CD4-positive, alpha-beta memory T cell (primary cell): ENCODE measurements around the gene EXOC3. TPM values are rescaled to one million over a fixed set of nuclear protein-coding genes. Genes with fewer than 3 reads are reported as not detected.
"Not testable (repeated sequence)": the region's sequence is repeated elsewhere in the genome, so short reads cannot be mapped to it uniquely, and the experiment has no call there.

ENCODE experiments used
- CTCF ChIA-PET: fragments of 350-600 bp; sonication (Branson Sonifier 250); formaldehyde crosslinking; loops from one replicate; lab custom pipeline; 2021; ENCODE audit warnings: inconsistent platforms; ENCODE audit not compliant: partially characterized antibody; lab: Charles Lee
- POLR2A ChIA-PET: fragments of 350-600 bp; sonication (Branson Sonifier 250); formaldehyde crosslinking; loops from one replicate; lab custom pipeline; 2021; ENCODE audit not compliant: partially characterized antibody; lab: Charles Lee
- DNase-seq, 5 donors: peaks; one replicate each; pipeline versions ENCODE4 v3.0.0 to v3.0.0-alpha.2; 2020 to 2022; ENCODE audit warnings: mixed read lengths in 1 of 5
- H3K27ac ChIP-seq: one replicate; pipeline ENCODE4 v1.7.0; 2013; ENCODE audit warnings: low read depth, low read length
- H3K27me3 ChIP-seq: 2 replicates; pipeline ENCODE4 v1.7.0; 2013; ENCODE audit warnings: mild to moderate bottlenecking, low read length, moderate library complexity; ENCODE audit not compliant: insufficient read depth
- H3K36me3 ChIP-seq: 2 replicates; pipeline ENCODE4 v1.7.0; 2013; ENCODE audit warnings: mild to moderate bottlenecking, low read length, moderate library complexity; ENCODE audit not compliant: insufficient read depth
- H3K4me1 ChIP-seq: 2 replicates; pipeline ENCODE4 v1.7.0; 2013; ENCODE audit warnings: mild to moderate bottlenecking, low read length, moderate library complexity; ENCODE audit not compliant: insufficient read depth
- H3K4me3 ChIP-seq, 2 donors: one replicate each; pipeline ENCODE4 v1.7.0; 2013; ENCODE audit warnings: low read length in 2 of 2, mild to moderate bottlenecking in 1 of 2
- H3K9me3 ChIP-seq, 2 donors: one replicate each; pipeline ENCODE4 v1.7.0; 2013; ENCODE audit warnings: low read length in 2 of 2, control low read depth in 1 of 2; ENCODE audit not compliant: control insufficient read depth in 1 of 2
- H3K27ac Mint-ChIP-seq, 7 donors: one replicate each; pipeline ENCODE4 v1.8.0; 2020 to 2021; ENCODE audit warnings: mixed read lengths in 7 of 7, mild to moderate bottlenecking in 6 of 7, inconsistent platforms in 3 of 7, moderate library complexity in 3 of 7
- H3K27me3 Mint-ChIP-seq, 2 donors: one replicate each; pipeline ENCODE4 v1.8.0; 2020 to 2021; ENCODE audit warnings: mixed read lengths in 2 of 2
- H3K36me3 Mint-ChIP-seq, 2 donors: one replicate each; pipeline ENCODE4 v1.8.0; 2020 to 2021; ENCODE audit warnings: mixed read lengths in 2 of 2, inconsistent platforms in 1 of 2, mild to moderate bottlenecking in 1 of 2
- H3K4me1 Mint-ChIP-seq, 4 donors: one replicate each; pipeline ENCODE4 v1.8.0; 2020 to 2021; ENCODE audit warnings: mixed read lengths in 4 of 4, mild to moderate bottlenecking in 1 of 4
- H3K4me3 Mint-ChIP-seq, 8 donors: one replicate each; pipeline ENCODE4 v1.8.0; 2020 to 2021; ENCODE audit warnings: mixed read lengths in 8 of 8, mild to moderate bottlenecking in 7 of 8, moderate library complexity in 6 of 8, inconsistent platforms in 3 of 8
- H3K9me3 Mint-ChIP-seq, 8 donors: one replicate each; pipeline ENCODE4 v1.8.0; 2020 to 2021; ENCODE audit warnings: mixed read lengths in 8 of 8, mild to moderate bottlenecking in 5 of 8, inconsistent platforms in 3 of 8, moderate library complexity in 1 of 8
- intact Hi-C: fragments of 100-400 bp; cut with micrococcal nuclease; formaldehyde crosslinking; loops from one replicate; pipeline ENCODE4 v1.15.1; 2023
- polyA plus RNA-seq, 2 donors: library from polyadenylated mRNA; unstranded; fragments of 300-500 nt; fragmentation: Illumina TruSeq; gene quantifications; one replicate each; pipeline ENCODE4 v1.2.3, GENCODE V29; 2021
- total RNA-seq, 2 experiments: library from RNA; stranded (reverse); gene quantifications; one replicate each; pipeline ENCODE4 v1.2.3, GENCODE V29; 2021

EXOC3 gene
- total and polyA plus RNA-seq, 4 experiments from 2014 or later, result 32.0 to 96.1 (median 62.9) TPM

- Histone ChIP-seq H3K27ac (no peak overlapping the region), H3K4me1 (no peaks in the 10 kb centered on the region), H3K4me3 (no peak overlapping the region), H3K9me3 (no peaks in the 10 kb centered on the region), H3K27me3 (no peaks in the 10 kb centered on the region), H3K36me3 (no peaks in the 10 kb centered on the region)
- Mint-ChIP-seq H3K4me1 (peaks cover 0 to 14% (median 2%) of the 10 kb centered on the region in 4 donors), H3K27ac (no peak overlapping the region), H3K36me3 (no peaks in the 10 kb centered on the region), H3K4me3 (no peak overlapping the region), H3K9me3 (no peaks in the 10 kb centered on the region), H3K27me3 (peaks cover 4 to 6% of the 10 kb centered on the region in 2 donors)
- DNase-seq, result no peak
- intact Hi-C loops, result no loop called here
- ChIA-PET CTCF (no interaction called here), POLR2A (no interaction called here)
Observed at GRCh38 chr5:483011-483410, 40.0 kb downstream of the EXOC3 start.

GRCh38 chr5:483434-484140, 40.6 kb downstream of the EXOC3 start:
- Mint-ChIP-seq H3K9me3 (no peaks in the 10 kb centered on the region), H3K4me3 (no peak overlapping the region), H3K27ac (no peak overlapping the region), H3K4me1 (peaks cover 0 to 14% (median 2%) of the 10 kb centered on the region in 4 donors), H3K27me3 (peaks cover 4 to 6% of the 10 kb centered on the region in 2 donors), H3K36me3 (no peaks in the 10 kb centered on the region)
- H3K36me3 ChIP-seq, result no peaks in the 10 kb centered on the region
- POLR2A ChIA-PET, result no interaction called here
- no peak overlapping the region for H3K4me3 ChIP-seq
- H3K27me3 ChIP-seq, result no peaks in the 10 kb centered on the region
- no peak overlapping the region for H3K27ac ChIP-seq
- no peaks in the 10 kb centered on the region for H3K9me3 ChIP-seq
- CTCF ChIA-PET, result no interaction called here
- no peaks in the 10 kb centered on the region for H3K4me1 ChIP-seq
- DNase-seq, result no peak
- intact Hi-C loops, result no loop called here

- H3K27me3 ChIP-seq, result no peaks in the 10 kb centered on the region
- Mint-ChIP-seq H3K27ac (no peak overlapping the region), H3K9me3 (no peaks in the 10 kb centered on the region), H3K4me3 (peak overlapping the region in 1 of 8 donors; percentile 21), H3K27me3 (peaks cover 4 to 6% of the 10 kb centered on the region in 2 donors), H3K4me1 (peaks cover 0 to 14% (median 2%) of the 10 kb centered on the region in 4 donors), H3K36me3 (no peaks in the 10 kb centered on the region)
- DNase-seq, result no peak
- H3K27ac ChIP-seq, result no peak overlapping the region
- H3K9me3 ChIP-seq, result no peaks in the 10 kb centered on the region
- H3K4me3 ChIP-seq, result no peak overlapping the region
- H3K36me3 ChIP-seq, result no peaks in the 10 kb centered on the region
- intact Hi-C loops, result no loop called here
- no peaks in the 10 kb centered on the region for H3K4me1 ChIP-seq
- POLR2A ChIA-PET, result no interaction called here
- CTCF ChIA-PET, result no interaction called here
Observed at GRCh38 chr5:484556-484955, 41.6 kb downstream of the EXOC3 start.

- Mint-ChIP-seq H3K36me3 (no peaks in the 10 kb centered on the region), H3K9me3 (no peaks in the 10 kb centered on the region), H3K4me1 (peaks cover 0 to 14% (median 2%) of the 10 kb centered on the region in 4 donors), H3K27ac (no peak overlapping the region), H3K4me3 (peak overlapping the region in 1 of 8 donors; percentile 33), H3K27me3 (peaks cover 4 to 6% of the 10 kb centered on the region in 2 donors)
- ChIA-PET POLR2A (no interaction called here), CTCF (no interaction called here)
- no peaks in the 10 kb centered on the region for H3K27me3 ChIP-seq
- H3K9me3 ChIP-seq, result no peaks in the 10 kb centered on the region
- H3K4me1 ChIP-seq, result no peaks in the 10 kb centered on the region
- no peak for DNase-seq
- H3K27ac ChIP-seq, result no peak overlapping the region
- no peak overlapping the region for H3K4me3 ChIP-seq
- intact Hi-C loops, result no loop called here
- H3K36me3 ChIP-seq, result no peaks in the 10 kb centered on the region
Observed at GRCh38 chr5:485113-485945, 42.4 kb downstream of the EXOC3 start.

GRCh38 chr5:485946-486491, 43.0 kb downstream of the EXOC3 start:
- Mint-ChIP-seq H3K4me1 (peaks cover 0 to 14% (median 2%) of the 10 kb centered on the region in 4 donors), H3K9me3 (no peaks in the 10 kb centered on the region), H3K4me3 (peak overlapping the region in 2 of 8 donors; percentile 31 to 33), H3K36me3 (no peaks in the 10 kb centered on the region), H3K27me3 (peaks cover 4 to 6% of the 10 kb centered on the region in 2 donors), H3K27ac (peak overlapping the region in 2 of 7 donors; percentile 29 to 48)
- ChIA-PET CTCF (no interaction called here), POLR2A (no interaction called here)
- no peak overlapping the region for H3K4me3 ChIP-seq
- no peaks in the 10 kb centered on the region for H3K4me1 ChIP-seq
- no peaks in the 10 kb centered on the region for H3K9me3 ChIP-seq
- intact Hi-C loops, result no loop called here
- H3K27ac ChIP-seq, result no peak overlapping the region
- no peak for DNase-seq
- H3K36me3 ChIP-seq, result no peaks in the 10 kb centered on the region
- H3K27me3 ChIP-seq, result no peaks in the 10 kb centered on the region

GRCh38 chr5:486597-486996, 43.6 kb downstream of the EXOC3 start:
- H3K27me3 ChIP-seq, H3K4me3 ChIP-seq: not testable (repeated sequence)

GRCh38 chr5:488241-488640, 45.3 kb downstream of the EXOC3 start:
- CTCF ChIA-PET, result no interaction called here
- peaks cover 0 to 14% (median 2%) of the 10 kb centered on the region in 4 donors for H3K4me1 Mint-ChIP-seq
- no peaks in the 10 kb centered on the region for H3K4me1 ChIP-seq
- no peaks in the 10 kb centered on the region for H3K36me3 Mint-ChIP-seq
- peaks cover 0 to 2% (median 0%) of the 10 kb centered on the region in 8 donors for H3K9me3 Mint-ChIP-seq
- no peak overlapping the region for H3K27ac Mint-ChIP-seq
- H3K4me3 Mint-ChIP-seq, result no peak overlapping the region
- intact Hi-C loops, result no loop called here
- no peak overlapping the region for H3K4me3 ChIP-seq
- no peaks in the 10 kb centered on the region for H3K9me3 ChIP-seq
- no peak for DNase-seq
- POLR2A ChIA-PET, result no interaction called here
- no peaks in the 10 kb centered on the region for H3K27me3 ChIP-seq
- no peaks in the 10 kb centered on the region for H3K36me3 ChIP-seq
- H3K27ac ChIP-seq, result no peak overlapping the region
- H3K27me3 Mint-ChIP-seq, result peaks cover 0 to 4% of the 10 kb centered on the region in 2 donors

More at GRCh38 chr5:486597-486996, 43.6 kb downstream of the EXOC3 start:
- H3K4me3 Mint-ChIP-seq, H3K9me3 ChIP-seq, H3K9me3 Mint-ChIP-seq, H3K4me1 ChIP-seq, DNase-seq, intact Hi-C loops, POLR2A ChIA-PET, H3K27me3 Mint-ChIP-seq, CTCF ChIA-PET, H3K36me3 Mint-ChIP-seq, H3K36me3 ChIP-seq, H3K27ac ChIP-seq: not testable (repeated sequence)
- Mint-ChIP-seq H3K27ac (peak overlapping the region in 1 of 7 donors; percentile 29), H3K4me1 (peaks cover 0 to 14% (median 2%) of the 10 kb centered on the region in 4 donors)
